Measurements from ENCODE around the gene APP.

DNA sequence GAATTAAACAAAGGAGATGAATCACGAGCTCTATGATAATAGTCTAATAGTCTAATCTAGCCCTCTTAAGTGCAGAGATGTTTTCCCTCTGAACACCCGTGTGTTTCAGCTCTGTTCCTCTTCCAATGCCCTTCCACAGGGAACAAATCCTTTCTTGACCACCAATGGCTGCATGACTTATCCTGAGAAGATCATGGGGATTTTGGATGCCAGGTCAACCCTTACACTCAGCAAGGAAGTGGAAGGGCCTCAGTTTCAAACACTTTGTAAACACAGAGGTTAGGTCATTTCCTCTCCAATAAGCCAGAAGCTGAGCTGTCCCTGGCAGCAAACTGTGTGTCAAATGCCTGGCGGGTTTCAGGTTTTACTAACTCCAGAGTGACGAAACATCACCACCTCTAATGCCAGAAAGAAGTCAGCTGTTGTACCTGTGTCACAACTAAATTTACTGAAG is 235.8 kb downstream of the APP start:
- TF ChIP-seq, protein P1, sequence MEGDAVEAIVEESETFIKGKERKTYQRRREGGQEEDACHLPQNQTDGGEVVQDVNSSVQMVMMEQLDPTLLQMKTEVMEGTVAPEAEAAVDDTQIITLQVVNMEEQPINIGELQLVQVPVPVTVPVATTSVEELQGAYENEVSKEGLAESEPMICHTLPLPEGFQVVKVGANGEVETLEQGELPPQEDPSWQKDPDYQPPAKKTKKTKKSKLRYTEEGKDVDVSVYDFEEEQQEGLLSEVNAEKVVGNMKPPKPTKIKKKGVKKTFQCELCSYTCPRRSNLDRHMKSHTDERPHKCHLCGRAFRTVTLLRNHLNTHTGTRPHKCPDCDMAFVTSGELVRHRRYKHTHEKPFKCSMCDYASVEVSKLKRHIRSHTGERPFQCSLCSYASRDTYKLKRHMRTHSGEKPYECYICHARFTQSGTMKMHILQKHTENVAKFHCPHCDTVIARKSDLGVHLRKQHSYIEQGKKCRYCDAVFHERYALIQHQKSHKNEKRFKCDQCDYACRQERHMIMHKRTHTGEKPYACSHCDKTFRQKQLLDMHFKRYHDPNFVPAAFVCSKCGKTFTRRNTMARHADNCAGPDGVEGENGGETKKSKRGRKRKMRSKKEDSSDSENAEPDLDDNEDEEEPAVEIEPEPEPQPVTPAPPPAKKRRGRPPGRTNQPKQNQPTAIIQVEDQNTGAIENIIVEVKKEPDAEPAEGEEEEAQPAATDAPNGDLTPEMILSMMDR (IDR thresholded peaks at IDR 0.05): no peak
- no peak for TF ChIP-seq POLR2A (IDR thresholded peaks at IDR 0.05)
- no peak for TF ChIP-seq EP300 (IDR thresholded peaks at IDR 0.05; ENCODE audit: low read depth)
